HG03439 (cell line): Measurements from ENCODE around the gene CRLF2.
"Not testable (repeated sequence)": the region's sequence is repeated elsewhere in the genome, so short reads cannot be mapped to it uniquely, and the experiment has no call there.

Experiments used
- ATAC-seq: cut with Tn5 transposase; IDR thresholded peaks from one replicate; pipeline ENCODE4 v1.9.1; 2021; ENCODE audit warnings: mild to moderate bottlenecking, moderate library complexity; ENCODE audit not compliant: unreplicated experiment

Gene CRLF2

DNA sequence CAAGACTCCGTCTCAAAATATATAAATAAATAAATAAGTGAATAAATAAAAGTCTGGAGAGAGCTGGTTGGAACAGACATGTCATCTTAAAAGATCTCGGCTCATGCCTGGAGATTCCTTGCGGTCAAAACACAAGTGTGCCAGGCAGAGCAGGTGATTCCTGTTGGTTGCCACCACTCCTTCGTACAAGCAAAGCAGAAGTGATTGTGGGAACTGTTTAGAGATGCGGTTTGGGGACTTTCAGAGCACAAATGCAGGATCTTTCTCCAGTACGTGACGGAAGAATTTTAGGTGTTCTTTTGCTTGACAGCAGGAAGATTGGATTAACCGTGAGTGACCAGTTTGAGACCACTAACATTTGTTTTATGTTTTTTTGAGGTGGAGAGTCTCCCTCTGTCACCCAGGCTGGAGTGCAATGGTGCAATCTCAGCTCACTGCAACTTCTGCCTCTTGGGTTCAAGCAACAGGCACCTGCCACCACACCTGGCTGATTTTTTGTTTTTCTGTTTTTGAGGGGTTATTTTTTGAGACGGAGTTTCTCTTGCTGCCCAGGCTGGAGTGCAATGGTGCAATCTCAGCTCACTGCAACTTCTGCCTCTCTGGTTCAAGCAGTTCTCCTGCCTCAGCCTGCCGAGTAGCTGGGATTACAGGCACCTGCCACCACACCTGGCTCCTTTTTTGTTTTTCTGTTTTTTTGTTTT, 2.8 kb upstream of the CRLF2 start:
- no peak for ATAC-seq

DNA sequence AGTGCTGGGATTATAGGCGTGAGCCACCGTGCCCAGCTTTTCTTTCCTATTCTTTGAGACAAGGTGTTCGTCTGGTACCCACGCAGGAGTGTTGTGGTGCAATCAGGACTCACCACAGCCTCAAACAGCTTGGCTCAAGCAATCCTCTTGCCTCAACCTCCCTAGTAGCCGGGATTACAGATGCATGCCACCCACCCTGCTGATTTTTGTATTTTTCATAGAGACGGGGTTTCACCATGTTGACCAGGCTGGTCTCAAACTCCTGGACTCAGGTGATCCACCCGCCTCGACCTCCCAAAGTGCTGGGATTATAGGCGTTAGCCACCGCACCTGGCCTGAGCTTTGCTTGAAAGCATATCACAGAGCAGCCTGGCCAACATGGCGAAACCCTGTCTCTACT, 1.5 kb upstream of the CRLF2 start:
- ATAC-seq: no peak

DNA sequence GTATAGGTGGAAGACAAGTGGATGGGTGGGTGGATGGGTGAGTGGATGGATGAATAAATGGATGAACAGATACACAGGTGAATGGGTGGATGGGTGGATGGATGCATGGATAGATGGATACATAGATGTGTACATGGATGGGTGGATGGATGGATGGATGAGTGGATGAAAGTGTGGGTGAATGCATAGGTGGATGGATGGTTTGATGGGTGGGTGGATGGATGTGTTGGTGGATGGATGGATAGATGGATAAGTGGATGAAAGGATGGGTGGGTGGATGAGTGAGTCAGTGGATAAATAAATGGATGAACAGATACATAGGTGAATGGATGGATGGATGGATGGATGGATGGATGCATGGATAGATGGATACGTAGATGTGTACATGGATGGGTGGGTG, 1.6 kb downstream of the CRLF2 start:
- ATAC-seq: no peak

DNA sequence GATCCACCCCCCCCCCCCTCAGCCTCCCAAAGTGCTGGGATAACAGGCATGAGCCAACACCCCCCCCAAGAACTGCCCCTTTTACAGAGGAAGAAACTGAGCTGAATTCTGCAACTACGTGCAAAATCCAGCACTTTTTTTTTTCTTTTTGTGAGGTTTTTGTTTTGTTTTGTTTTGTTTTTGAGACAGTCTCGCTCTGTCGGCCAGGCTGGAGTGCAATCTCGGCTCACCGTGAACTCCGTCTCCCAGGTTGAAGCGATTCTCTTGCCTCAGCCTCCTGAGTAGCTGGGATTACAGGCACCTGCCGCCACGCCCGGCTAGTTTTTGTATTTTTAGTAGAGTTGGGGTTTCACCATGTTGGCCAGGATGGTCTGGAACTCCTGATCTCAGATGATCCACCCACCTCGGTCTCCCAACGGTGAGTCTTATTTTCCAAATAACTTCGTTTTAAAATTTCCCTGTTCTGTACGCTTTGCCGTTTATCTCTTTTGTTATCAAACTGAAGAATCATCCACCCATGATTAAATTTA, 4.9 kb downstream of the CRLF2 start:
- ATAC-seq: no peak

DNA sequence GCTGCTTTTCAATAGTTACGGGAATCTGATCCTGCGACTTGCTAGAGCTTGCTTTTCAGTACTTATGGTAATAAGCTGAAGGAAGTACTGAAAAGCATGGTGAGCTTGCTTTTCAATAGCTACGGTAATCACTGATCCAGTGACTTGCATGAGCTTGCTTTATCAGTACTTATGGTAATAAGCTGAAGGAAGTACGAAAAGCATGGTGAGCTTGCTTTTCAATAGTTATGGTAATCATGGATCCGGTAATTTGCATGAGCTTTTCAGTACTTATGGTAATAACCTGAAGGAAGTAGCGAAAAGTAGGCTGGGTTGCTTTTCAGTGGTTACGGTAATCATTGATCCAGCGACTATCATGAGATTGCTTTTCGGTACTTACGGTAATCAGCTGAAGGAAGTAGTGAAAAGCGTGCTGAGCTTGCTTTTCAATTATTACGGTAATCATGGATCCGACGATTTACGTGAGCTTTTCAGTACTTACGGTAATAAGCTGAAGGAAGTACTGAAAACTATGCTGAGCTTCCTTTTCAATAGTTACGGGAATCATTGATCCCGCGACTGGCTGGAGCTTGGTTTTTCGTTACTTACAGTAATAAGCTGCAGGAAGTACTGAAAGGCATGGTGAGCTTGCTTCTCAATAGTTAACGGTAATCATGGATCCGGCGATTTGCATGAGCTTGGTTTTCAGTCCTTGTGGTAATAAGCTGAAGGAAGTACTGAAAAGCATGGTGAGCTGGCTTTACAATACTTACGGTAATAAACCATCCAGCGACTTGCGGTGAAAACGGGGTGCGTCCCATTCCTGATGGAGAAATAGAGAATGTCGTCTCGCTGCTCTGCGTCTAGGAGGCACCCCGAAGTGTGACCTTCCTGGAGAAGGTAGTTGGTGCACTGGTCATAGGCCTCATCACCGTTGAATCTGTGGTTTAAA, 6.5 kb downstream of the CRLF2 start:
- ATAC-seq: no peak

DNA sequence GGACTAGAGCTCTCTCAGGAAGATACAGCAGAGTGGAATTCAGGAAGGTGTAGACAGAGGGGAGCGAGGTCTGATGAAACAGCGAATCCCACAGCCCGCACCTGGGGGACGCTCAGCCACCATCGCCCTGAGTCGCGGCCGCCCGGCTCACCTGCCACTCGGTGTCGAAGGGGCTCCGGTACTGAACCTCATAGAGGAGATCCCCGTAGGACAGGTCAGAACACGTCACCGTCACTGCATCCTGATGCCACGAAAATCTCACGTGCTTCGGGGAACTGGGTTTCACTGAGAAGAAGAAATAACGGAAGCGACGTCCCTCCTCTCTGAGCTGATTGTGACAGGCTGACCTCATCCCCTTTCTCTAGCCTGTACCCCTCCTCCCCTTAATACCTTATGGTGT, 10.2 kb downstream of the CRLF2 start:
- ATAC-seq: no peak

DNA sequence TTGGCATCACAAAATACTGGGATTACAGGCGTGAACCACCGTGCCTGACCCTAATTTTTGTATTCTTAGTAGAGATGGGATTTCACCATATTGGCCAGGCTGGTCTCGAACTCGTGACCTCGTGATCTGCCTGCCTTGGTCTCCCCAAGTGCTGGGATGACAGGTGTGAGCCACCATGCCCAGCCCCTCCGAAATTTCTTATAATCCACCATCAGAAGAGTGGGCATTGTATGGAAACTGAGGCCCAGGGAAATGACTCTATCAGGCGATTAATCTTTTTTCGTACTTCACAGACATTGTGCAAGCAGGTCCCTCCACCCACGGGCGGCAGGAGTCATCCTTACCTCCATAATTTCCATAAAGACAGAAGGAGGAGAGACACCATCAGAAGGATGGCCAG, 16.0 kb downstream of the CRLF2 start:
- ATAC-seq: no peak

DNA sequence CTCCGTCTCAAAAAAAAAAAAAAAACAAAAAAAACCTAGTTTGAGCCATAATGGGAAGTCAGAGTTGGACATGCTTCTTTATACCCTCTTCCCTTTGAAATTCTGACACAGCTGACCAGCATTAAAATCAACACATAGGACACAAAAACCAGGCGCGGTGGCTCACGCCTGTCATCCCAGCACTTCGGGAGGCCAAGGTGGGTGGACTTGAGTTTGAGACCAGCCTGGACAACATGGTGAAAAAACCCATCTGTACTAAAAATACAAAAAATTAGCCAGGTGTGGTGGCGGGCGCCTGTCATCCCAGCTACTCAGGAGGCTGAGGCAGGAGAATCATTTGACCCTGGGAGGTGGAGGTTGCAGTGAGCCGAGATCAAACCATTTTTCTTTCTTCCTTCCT, 20.3 kb downstream of the CRLF2 start:
- ATAC-seq: not testable (repeated sequence)

DNA sequence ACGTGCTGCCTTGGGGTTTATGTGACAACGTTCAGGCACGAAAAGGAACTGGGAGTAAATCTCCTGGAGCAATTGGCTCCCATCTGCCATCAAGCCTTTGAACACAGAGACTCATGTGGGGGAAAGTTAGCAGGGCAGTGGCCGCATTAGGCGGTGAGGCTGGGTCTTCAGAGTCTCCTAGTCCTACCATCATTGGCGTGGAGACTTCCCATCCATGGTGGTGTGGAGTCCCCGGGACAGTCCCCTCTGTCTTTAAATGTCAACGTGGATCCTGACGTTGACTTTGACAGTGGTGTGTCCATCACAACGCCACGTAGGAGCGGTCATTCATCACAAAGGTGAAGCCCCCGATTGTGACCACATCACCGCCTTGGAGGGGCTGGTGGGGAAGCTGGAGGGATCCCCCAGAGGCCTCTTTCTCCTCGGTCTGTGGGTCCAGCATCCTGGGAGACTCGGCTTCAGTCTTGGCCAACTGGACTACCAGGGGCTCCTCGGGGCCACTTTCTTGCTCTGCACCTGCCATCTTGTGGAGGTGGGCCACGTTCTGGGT, 21.8 kb downstream of the CRLF2 start:
- ATAC-seq: no peak

DNA sequence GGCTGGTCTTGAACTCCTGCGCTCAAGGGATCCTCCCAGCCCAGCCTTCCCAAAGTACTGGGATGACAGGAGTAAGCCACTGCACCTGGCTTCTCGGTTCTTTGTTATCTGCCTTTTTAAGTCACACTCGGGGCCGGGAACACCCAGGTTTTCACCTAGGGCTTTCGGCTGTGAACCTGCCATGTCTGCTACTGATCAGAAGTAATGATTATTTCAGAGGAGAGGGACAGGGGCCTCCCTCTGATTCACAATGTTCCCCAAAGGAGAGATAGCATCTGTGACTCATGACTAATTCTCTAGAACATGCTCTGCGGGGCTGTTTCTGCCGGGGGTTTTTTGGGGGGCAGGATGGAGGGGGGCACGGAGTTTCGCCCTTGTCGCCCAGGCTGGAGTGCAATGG, 26.9 kb downstream of the CRLF2 start:
- ATAC-seq: no peak

DNA sequence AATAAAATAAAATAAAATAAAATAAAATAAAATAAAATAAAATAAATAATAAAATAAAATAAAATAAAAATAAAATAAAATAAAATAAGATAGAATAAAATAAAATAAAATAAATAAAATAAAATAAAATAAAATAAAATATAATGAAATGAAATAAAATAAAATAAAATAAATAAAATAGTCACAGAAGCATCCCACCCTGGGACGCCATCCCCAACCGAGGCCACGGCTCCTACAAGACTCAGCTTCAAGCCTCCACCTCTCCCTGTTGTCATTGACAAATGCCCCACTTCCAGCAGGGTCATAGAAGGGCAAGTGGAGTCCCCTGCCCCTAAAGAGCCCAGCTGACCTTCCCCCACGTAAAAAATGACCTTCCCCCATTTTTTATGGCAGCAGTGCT, 30.2 kb downstream of the CRLF2 start:
- no peak for ATAC-seq

DNA sequence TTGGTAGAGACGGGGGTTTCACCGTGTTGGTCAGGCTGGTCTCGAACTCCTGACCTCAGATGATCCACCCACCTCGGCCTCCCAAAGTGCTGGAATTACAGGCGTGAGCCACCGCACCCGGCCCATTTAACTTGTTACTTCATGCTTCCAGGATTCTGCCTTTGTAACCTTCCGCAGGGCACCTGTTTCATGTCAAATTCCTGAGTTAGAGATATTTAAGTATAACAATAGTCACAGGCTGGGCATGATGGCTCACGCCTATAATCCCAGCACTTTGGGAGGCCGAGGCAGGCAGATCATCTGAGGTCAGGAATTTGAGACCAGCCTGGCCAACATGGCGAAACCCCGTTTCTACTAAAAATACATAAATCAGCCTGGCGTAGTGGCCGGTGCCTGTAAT, 30.8 kb downstream of the CRLF2 start:
- not testable (repeated sequence) for ATAC-seq

DNA sequence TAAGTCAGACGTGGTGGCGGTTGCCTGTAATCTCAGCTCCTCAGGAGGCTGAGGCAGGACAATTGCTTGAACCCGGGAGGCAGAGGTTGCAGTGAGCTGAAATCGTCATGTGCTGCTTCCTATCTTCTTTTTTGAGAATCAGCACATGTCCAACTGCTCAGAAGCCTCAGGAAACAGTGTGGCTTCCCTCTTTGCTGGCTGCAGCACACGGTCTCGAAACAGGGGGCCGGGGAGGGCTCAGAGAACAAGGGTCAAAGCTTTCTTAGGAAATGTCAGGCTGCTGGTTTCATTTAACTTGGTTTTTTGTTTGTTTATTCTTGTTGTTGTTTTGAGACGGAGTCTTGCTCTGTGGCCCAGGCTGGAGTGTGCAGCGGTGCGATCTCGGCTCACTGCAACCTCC, 31.3 kb downstream of the CRLF2 start:
- ATAC-seq: no peak

DNA sequence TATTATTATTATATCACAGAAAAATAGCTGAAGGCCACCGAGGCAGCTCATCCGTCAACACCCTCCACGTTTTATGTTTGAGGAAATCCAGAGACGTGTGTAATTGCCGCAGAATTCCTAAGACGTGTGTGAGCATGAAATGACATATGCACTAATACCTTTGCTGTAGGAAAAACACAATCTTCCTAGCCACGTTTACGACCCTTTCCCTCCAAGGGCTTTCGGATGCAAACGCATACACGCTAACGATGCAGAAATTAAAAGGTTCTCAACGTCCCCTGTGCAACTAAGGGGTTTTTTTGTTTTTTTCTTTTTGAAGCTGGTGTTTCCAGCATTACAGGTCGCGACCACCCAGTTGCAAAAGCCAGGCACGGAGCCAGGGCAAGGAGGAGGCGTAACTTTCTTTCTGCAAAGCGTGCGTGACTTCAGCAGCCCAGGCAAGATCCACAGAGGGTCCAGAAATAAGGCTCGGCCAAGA, 33.8 kb downstream of the CRLF2 start:
- ATAC-seq: no peak

DNA sequence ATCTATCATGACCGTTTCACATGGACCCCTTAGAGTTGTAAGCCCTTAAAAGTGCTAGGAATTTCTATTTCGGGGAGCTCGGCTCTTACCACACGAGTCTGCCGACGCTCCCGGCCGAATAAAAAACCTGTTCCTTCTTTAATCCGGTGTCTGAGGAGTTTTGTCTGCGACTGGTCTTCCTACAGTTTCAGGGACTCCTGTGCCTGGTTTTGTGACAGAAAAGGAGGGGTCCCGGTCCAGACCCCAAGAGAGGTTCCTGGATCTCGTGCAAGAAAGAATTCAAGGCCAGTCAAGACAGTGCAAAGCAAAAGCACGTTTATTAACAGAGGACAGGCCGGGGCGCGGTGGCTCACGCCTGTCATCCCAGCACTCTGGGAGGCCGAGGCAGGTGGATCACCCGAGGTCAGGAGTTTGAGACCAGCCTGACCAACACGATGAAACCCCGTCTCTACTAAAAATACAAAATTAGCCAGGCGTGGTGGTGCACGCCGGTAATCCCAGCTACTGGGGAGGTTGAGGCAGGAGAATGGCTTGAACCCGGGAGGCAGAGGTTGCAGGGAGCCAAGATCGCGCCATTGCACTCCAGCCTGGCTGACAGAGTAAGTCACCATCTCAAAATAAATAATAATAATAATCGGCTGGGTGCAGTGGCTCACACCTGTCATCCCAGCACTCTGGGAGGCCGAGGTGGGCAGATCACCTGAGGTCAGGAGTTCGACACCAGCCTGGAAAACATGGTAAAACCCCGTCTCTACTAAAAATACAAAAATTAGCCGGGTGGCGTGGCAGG, 35.7 kb downstream of the CRLF2 start:
- not testable (repeated sequence) for ATAC-seq

DNA sequence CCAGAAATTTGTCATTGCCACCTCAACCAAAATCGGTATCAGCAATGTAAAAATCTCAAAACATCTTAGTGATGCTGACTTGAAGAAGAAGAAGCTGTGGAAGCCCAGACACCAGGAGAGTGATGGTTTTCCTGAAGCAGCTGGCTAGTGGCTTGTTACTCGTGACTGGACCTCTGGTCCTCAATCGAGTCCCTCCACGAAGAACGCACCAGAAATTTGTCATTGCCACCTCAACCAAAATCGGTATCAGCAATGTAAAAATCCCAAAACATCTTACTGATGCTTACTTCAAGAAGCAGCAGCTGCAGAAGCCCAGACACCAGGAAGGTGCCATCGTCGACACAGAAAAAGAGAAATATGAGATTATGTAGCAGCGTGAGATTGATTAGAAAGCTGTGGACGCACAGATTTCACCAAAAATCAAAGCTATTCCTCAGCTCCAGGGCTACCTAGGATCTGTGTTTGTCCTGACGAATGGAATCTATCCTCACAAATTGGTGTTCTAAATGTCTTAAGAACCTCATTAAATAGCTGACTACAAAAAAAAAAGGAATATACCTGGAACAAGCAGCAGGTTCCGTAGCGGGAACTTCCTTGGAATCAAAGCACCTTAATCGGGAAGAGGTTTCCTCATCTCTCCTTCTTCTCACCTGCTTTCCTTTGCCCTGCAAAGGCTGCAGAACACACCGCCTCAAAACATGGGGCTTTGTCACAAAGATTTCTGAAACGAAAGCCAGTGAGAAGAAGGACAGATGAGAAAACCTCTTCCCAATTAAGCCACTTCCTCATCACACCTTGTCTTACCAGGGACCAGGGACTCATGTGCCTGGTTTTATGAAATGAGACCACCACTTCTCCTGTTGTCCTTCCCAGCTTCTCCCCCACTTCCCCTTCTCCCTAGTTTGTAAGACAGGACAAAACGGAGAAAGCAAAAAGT, 37.6 kb downstream of the CRLF2 start:
- not testable (repeated sequence) for ATAC-seq

DNA sequence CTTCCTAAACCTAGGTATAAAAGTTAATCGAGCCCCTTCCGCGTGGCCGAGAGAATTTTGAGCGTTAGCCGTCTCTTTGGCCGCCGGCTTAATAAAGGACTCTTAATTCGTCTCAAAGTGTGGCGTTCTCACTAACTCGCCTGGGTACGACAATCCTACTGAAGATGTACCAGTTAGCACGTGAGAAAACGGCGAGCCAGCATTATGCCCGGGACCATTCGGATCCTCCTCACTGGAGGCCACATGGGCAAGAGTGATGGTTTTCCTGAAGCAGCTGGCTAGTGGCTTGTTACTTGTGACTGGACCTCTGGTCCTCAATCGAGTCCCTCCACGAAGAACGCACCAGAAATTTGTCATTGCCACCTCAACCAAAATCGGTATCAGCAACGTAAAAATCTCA, 39.0 kb downstream of the CRLF2 start:
- ATAC-seq: not testable (repeated sequence)

DNA sequence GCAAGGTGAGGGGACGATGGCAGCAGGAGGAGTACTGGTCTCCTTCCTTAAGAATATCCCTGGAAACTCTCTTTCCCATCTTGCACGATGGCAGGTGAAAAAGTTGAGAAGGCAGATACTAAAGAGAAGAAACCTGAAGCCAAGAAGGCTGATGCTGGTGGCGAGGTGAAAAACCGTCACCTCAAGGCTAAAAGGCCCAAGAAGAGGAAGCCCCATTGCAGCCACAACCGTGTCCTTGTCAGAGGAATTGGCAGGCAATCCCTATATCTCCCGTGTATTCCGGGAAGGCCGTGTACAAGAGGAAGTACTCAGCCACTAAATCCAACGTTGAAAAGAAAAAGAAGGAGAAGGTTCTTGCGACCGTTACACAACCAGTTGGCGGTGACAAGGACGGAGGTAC, 40.0 kb downstream of the CRLF2 start:
- no peak for ATAC-seq

DNA sequence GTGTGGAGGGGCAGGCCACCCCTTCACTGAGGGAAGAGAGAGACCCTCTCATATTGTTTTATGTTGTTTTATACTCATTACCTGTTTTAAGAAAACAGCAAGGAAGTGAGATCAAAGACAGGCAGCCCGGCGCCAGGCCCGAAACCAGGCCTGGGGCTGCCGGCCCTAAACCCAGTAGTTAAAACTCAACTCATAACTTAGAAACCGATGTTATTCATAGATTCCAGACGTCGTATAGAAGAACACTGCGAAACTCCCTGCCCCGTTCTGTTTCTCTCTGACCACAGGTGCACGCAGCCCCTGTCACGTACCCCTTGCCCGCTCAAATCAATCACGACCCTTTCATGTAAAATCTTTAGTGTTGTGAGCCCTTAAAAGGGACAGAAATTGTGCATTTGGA, 40.5 kb downstream of the CRLF2 start:
- ATAC-seq: not testable (repeated sequence)

DNA sequence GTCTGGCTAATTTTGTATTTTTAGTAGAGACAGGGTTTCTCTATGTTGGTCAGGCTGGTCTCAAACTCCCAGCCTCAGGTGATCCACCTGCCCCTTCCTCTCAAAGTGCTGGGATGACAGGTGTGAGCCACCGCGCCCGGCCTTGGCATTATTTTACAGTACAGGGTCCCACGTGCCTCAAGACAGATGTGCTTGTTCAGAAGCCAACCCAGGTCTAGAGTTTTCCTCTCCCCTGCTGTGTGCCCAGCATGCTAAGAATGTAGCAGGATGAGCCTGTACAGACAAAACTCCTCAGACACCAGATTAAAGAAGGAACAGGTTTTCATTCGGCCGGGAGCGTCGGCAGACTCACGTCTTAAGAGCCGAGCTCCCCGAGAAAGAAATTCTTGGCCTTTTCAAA, 42.2 kb downstream of the CRLF2 start:
- ATAC-seq: no peak
